Epidermal melanocyte (primary cell): Measurements from ENCODE around the gene KDM3A.
"Not testable (repeated sequence)": the region's sequence is repeated elsewhere in the genome, so short reads cannot be mapped to it uniquely, and the experiment has no call there.

ENCODE experiments used
- DNase-seq: peaks from one replicate; pipeline ENCODE4 v3.0.0; 2011; ENCODE audit warnings: low spot score; ENCODE audit not compliant: insufficient read length

KDM3A gene

GRCh38 chr2:86476092-86476491 lies 34.9 kb downstream of the KDM3A start:
- no peak for DNase-seq

GRCh38 chr2:86476918-86477317 lies 35.7 kb downstream of the KDM3A start:
- no peak for DNase-seq

GRCh38 chr2:86477349-86477748 lies 36.2 kb downstream of the KDM3A start:
- no peak for DNase-seq

GRCh38 chr2:86480105-86480504 lies 38.9 kb downstream of the KDM3A start:
- DNase-seq, result no peak

- DNase-seq, result no peak
Measured at GRCh38 chr2:86482034-86482433, 40.9 kb downstream of the KDM3A start.

GRCh38 chr2:86484385-86484784 lies 43.2 kb downstream of the KDM3A start:
- no peak for DNase-seq

GRCh38 chr2:86485103-86485502 lies 43.9 kb downstream of the KDM3A start:
- DNase-seq, result no peak

- no peak for DNase-seq
Measured at GRCh38 chr2:86485802-86486201, 44.6 kb downstream of the KDM3A start.

GRCh38 chr2:86487062-86487461 lies 45.9 kb downstream of the KDM3A start:
- DNase-seq, result no peak

- no peak for DNase-seq
Measured at GRCh38 chr2:86488561-86489250, 47.5 kb downstream of the KDM3A start.

GRCh38 chr2:86489542-86489941 lies 48.4 kb downstream of the KDM3A start:
- DNase-seq, result no peak

- DNase-seq, result no peak
Measured at GRCh38 chr2:86490245-86490644, 49.1 kb downstream of the KDM3A start.

- no peak for DNase-seq
Measured at GRCh38 chr2:86491088-86491487, 49.9 kb downstream of the KDM3A start.

GRCh38 chr2:86492048-86492453 lies 50.9 kb downstream of the KDM3A start:
- no peak for DNase-seq

GRCh38 chr2:86496391-86496790 lies 55.2 kb downstream of the KDM3A start:
- not testable (repeated sequence) for DNase-seq

GRCh38 chr2:86498468-86499260 lies 57.5 kb downstream of the KDM3A start:
- no peak for DNase-seq

GRCh38 chr2:86499326-86499725 lies 58.2 kb downstream of the KDM3A start:
- DNase-seq, result no peak

- no peak for DNase-seq
Measured at GRCh38 chr2:86500325-86501083, 59.3 kb downstream of the KDM3A start.

GRCh38 chr2:86507600-86507999 lies 66.4 kb downstream of the KDM3A start:
- DNase-seq, result no peak

GRCh38 chr2:86510436-86510933 lies 69.3 kb downstream of the KDM3A start:
- peak; percentile 33 for DNase-seq

GRCh38 chr2:86512034-86512433 lies 70.9 kb downstream of the KDM3A start:
- no peak for DNase-seq

- DNase-seq, result no peak
Measured at GRCh38 chr2:86512892-86513291, 71.7 kb downstream of the KDM3A start.
